Activated CD8-positive, alpha-beta memory T cell treated with anti-CD3 and anti-CD28 coated beads for 48 hours (primary cell): ENCODE data around the gene NPR2.

ENCODE experiments used
- DNase-seq, 3 experiments: peaks; one replicate each; pipeline ENCODE4 v3.0.0-alpha.2; 2020; ENCODE audit warnings: low read depth in 2 of 3, low spot score in 2 of 3

NPR2 gene

GRCh38 chr9:35791297-35791921 lies at the start of gene NPR2:
Gene NPR2 (plus strand): TSS chr9:35791591. CDS start chr9:35792409, 818 bp downstream.
- no peak for DNase-seq

DNA sequence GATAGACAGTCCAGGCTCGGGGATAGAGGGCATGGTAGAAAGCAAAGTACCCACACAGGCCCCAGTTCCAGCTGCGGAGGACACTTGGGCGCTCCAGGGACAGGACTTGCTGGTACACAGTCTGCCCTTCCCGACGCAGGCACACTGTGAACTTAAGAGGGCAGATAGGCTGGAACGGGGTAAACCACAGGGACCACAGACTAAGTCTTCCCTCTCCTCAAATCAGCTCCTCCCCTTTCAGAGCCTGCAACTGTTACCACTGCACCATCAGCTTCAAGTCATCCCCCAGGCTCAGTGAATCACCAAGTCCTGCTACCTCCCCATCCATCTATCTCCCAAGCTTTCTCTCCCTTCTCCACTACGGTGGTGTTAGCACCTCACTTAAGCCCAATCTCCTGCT lies 49.7 kb upstream of the NPR2 start:
- no peak for DNase-seq

DNA sequence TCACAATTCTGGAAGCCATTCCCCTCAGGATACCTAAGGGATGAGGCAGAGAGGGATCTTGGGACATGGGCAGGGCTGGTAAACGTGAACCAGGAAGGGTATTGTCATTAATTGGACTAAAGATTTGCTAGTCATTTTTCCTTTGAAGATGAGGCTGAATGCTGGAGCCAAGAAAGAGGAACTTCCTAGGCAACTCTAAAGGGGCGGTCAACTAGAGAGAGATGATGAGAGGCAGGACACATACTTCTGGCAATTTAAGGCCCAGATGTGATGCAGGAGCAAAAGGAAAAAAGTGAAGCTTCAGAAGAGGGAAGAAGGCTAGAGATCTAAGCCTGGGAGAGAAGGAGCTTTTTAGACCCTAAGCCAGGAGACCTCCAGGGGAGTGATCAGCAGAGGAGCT lies 47.9 kb upstream of the NPR2 start:
- DNase-seq, result no peak

DNA sequence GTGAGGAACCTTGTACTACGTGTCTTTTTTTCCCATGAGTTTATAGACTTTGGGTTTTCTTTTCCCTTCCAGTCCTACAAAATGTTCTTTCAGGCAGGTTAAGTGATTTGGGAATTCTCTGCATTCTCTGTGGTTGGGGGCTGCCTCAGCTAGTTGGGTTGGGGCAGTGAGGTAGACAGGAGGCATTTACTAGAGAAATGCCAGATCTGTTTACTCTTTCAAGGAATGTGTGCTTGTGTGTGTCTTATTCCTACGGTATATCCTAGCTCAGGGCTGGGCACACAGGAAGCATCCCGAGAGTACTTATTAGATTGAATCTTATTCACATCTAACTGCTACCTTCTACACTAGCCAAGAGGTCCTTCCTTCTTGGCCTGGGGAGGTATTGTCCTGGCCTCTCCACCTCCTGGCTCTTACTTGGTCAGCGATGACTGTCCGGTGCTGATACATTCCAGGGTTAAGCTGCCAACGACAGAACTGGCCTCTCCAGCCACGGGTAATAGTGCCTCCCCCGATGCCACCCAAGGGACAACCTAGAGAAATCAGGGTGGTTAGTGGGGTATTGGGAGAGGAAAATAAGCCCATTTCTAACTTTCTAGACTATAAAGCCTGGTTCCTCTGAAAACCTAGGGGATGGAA lies 47.4 kb upstream of the NPR2 start:
- DNase-seq, result no peak

- DNase-seq, result no peak
Observed at GRCh38 chr9:35745569-35745968, 45.8 kb upstream of the NPR2 start.

- DNase-seq, result no peak
Observed at GRCh38 chr9:35746583-35746982, 44.8 kb upstream of the NPR2 start.

GRCh38 chr9:35748242-35748857 lies 43.0 kb upstream of the NPR2 start:
- DNase-seq, result no peak

GRCh38 chr9:35748858-35749514 lies 42.4 kb upstream of the NPR2 start, which contains the start of the genes GBA2 and RGP1:
Gene GBA2 (minus strand): TSS chr9:35749228. CDS start chr9:35748704, 524 bp downstream.
Gene RGP1 (plus strand): TSS chr9:35749287. CDS start chr9:35749756, 469 bp downstream.
- peak in 1 of 3 experiments; percentile 64 for DNase-seq

DNA sequence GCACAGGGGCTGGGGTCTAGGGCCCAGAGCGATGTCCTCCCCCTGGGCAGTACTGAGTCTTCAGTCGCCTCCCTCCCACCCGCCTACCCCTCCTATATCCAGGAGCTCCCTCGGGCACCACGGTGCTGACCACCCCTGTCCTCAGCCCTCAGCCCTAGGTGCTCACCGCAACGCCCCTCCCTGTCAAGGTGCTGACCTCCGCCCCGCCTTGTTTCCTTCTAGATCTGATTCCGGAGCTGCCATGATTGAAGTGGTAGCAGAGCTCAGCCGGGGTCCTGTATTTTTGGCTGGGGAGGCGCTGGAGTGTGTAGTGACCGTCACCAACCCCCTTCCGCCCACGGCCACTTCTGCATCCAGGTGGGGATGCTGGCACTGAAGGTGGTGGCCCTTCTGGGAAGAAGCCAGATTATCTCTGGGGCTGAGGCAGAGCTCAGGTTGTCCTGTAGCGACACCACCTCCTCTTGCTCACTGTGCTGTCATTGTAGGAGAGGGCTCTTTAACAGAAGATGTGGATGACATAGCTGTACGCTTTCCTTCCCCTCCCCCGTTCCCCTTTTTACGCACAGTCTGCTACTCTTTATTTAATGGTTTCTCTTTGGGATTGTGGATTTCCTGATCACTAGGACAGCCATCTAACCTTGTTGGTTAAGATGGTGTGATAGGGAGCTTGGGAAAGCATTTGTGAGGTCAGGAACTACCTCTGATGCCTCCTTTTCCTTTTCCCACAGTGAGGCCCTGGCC lies 41.7 kb upstream of the NPR2 start:
- no peak for DNase-seq

DNA sequence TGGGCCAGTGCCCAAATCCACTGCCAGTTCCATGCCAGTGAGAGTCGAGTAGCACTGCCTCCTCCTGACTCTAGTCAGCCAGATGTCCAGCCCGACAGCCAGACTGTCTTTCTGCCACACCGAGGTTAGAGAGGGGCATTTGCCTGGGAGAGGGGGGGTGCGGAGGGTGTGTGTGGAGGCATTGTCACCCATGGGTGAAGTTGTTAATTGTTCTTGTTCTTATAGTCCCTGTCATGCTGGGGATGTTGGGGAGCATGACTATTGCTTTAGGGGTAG lies 41.2 kb upstream of the NPR2 start:
- DNase-seq, result no peak

GRCh38 chr9:35753466-35753865 lies 37.9 kb upstream of the NPR2 start:
- no peak for DNase-seq

DNA sequence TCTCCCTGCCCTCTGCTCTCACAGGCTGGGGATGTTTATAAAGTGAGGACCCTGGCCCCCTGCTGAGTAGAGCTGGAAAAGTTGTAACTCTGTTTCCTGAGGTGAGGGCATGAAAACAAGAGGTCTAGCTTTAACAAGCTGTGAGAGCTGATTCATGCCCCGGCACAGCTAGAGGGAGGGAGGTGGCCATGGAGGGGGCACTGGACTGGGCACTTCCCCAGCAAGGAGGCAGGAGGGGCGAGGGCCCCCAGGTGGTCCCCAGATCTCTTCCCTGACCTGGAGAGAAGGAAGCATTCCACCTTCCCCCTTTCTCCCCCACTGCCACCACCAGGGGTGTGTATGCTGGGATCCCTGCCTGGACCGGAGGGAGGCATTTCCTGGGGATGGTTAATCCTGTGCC lies 37.1 kb upstream of the NPR2 start, which contains the start of gene MSMP:
Gene MSMP, minus strand, starts transcription at position 13 of the 400 bp plus-strand sequence. CDS start 147 bp downstream, outside the sequence.
- no peak for DNase-seq

DNA sequence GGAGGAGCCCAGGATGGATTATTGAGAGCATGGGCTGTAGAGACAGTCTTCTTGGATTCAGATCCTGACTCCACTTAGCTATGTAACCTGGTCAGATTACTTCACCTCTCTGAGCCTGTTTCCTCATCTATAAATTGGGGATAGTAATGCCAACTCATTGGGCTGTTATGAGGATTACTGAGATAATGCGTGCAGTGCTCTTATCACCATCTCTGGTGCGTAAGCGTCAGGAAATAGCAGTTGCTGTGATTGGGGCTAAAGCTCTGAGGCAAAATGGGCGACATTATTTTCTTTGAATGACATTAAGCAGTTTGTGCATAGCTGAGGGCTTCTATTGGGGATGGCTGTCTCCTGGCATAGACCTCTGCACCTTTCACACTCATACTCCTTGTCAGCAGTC lies 36.3 kb upstream of the NPR2 start:
- no peak for DNase-seq

DNA sequence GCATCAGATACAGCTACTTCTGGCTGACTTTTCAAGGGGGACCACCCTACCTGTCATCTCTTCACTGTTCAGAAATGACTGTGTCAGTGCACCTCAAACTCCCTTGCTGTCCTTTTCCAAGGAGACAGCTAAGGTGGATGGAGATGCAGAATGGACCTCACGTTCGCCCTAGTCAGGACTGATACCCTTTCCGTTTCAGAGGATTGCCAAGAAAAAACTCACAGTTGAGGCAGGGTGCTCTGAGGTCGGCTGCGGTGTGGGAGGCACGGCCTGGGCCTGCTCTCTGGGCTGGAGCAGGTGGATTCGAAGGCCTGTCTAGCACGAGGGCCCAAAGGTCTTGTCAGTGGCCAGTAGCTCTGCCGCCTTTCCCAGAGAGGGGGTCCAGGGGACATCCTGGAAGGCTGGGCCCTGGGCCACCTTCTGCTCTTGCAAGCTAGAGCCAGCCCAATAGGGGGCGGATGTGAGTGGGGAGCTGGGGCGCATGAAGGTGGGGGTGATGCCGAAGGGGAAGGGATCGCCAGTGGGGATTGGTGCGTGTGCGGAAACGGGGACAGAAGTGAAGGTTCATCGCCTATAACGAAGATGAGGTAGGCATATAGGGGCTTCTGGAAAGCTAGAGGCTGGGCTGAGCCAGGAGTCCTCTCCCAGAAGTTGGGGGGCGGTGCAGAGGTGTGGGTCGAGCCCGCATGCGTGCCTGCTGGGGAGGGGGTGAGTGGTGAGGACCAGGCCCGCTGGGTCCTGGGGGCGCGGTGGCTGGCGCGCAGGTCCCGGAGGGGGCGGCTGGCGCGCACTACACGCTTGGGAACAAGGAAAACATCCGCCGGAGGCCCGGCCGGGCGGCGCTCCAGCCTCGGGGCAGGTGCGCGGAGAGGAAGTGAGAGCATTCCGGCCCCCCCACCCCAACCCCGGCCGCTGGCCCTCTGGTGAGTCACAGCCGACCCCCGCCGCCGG lies 34.8 kb upstream of the NPR2 start:
- peak in 2 of 3 experiments; percentile 59 to 60 for DNase-seq

- DNase-seq, result no peak
Observed at GRCh38 chr9:35757226-35757891, 34.0 kb upstream of the NPR2 start.

DNA sequence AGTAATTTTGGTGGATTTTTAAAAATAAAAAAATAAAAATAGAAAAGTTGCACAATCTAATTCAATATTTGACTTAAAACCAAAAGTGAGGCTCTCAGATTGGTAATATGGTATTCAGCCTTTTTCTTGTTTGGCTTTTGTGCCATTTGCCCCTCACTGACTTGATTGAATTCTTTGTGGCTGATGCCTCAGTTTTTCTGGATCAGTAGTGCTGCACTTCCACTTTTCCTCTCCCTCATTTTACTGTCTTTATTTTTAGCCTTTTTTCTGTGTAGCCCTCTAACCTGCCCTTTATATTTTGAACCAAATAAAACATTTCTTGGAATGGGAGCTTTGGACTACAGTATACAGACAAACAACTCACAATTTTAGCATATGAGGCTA lies 33.5 kb upstream of the NPR2 start:
- DNase-seq, result no peak

- no peak for DNase-seq
Observed at GRCh38 chr9:35758475-35759050, 32.8 kb upstream of the NPR2 start.

DNA sequence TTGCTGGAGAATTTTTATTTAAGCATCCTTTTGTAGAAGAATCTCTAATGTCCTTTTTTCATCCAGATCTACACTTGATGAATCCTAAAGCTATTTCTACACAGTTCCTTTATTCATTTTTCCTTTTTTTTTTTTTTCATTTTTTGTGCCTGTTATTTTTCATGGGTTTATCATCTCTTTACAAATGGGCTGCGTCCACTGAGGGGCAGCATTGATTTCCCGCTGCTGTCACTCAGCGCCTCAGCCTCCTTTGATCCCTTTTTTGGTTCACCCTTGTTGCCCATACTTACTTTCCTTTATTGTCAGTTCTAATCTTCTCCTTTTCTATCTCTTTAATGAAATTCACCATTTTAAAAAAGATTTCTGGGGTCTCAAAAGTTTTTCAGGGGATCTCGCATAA lies 31.6 kb upstream of the NPR2 start:
- no peak for DNase-seq

- DNase-seq, result no peak
Observed at GRCh38 chr9:35760651-35761050, 30.7 kb upstream of the NPR2 start.
